WTC11 (cell line): Measurements from ENCODE around the gene NAA40. TPM values are rescaled to one million over a fixed set of nuclear protein-coding genes. Genes with fewer than 3 reads are reported as not detected.

Experiments used
- ATAC-seq: fragments of 200-7000 bp; cut with Tn5 transposase; 2 replicates; pipeline ENCODE4 v1.10.0; 2021; ENCODE audit warnings: mild to moderate bottlenecking, moderate library complexity
- CTCF ChIA-PET: fragments of 300-600 bp; sonication (Branson Sonifier 250); formaldehyde crosslinking; loops from one replicate; lab custom pipeline; 2021; ENCODE audit warnings: antibody characterized with exemption; lab: Charles Lee
- POLR2A ChIA-PET: fragments of 350-600 bp; sonication (Branson Sonifier 250); formaldehyde crosslinking; loops from one replicate; lab custom pipeline; 2021; ENCODE audit warnings: antibody characterized with exemption; lab: Charles Lee
- DNase-seq: peaks from one replicate; pipeline ENCODE4 v3.0.0; 2021; ENCODE audit warnings: low spot score
- H3K27ac Mint-ChIP-seq: 2 replicates; pipeline ENCODE4 v1.8.0; 2021; ENCODE audit warnings: mixed read lengths
- H3K27me3 Mint-ChIP-seq: 2 replicates; pipeline ENCODE4 v1.8.0; 2021; ENCODE audit warnings: low read depth, mild to moderate bottlenecking, moderate library complexity, mixed read lengths
- H3K36me3 Mint-ChIP-seq: 2 replicates; pipeline ENCODE4 v1.8.0; 2021; ENCODE audit warnings: mixed read lengths
- H3K4me1 Mint-ChIP-seq: 2 replicates; pipeline ENCODE4 v1.8.0; 2022; ENCODE audit warnings: mixed read lengths
- H3K4me3 Mint-ChIP-seq: 2 replicates; pipeline ENCODE4 v1.8.0; 2021; ENCODE audit warnings: mild to moderate bottlenecking, moderate library complexity, mixed read lengths
- H3K9me3 Mint-ChIP-seq: 2 replicates; pipeline ENCODE4 v1.8.0; 2021; ENCODE audit warnings: mixed read lengths
- E2F4 ChIP-seq: sonication (generic); formaldehyde crosslinking; IDR thresholded peaks from 2 replicates; pipeline ENCODE4 v1.8.1; 2022; ENCODE audit warnings: low read depth, mild to moderate bottlenecking, moderate library complexity, missing genetic modification reagents, borderline replicate concordance
- HMGXB4 ChIP-seq: sonication (generic); formaldehyde crosslinking; IDR thresholded peaks from 2 replicates; pipeline ENCODE4 v1.8.1; 2023; ENCODE audit warnings: mild to moderate bottlenecking, moderate library complexity, missing genetic modification reagents
- PRRX2 ChIP-seq: fragments of 250-450 bp; sonication (Bioruptor Pico); IDR thresholded peaks from 2 replicates; pipeline ENCODE4 v1.8.0; 2021; ENCODE audit warnings: mild to moderate bottlenecking
- SP1 ChIP-seq: sonication (generic); formaldehyde crosslinking; conservative IDR thresholded peaks from 2 replicates; pipeline ENCODE4 v1.8.1; 2022; ENCODE audit warnings: missing genetic modification reagents
- ZNF121 ChIP-seq: sonication (generic); formaldehyde crosslinking; IDR thresholded peaks from 2 replicates; pipeline ENCODE4 v1.8.0; 2023; ENCODE audit warnings: missing genetic modification reagents
- ZNF219 ChIP-seq: sonication (generic); formaldehyde crosslinking; IDR thresholded peaks from 2 replicates; pipeline ENCODE4 v1.8.0; 2023; ENCODE audit warnings: missing genetic modification reagents, mild to moderate bottlenecking, borderline replicate concordance
- ZNF263 ChIP-seq: sonication (generic); formaldehyde crosslinking; IDR thresholded peaks from 2 replicates; pipeline ENCODE4 v1.8.1; 2022; ENCODE audit warnings: low read depth, mild to moderate bottlenecking, moderate library complexity, missing genetic modification reagents
- ZNF423 ChIP-seq: fragments of 250-450 bp; sonication (Bioruptor Pico); IDR thresholded peaks from 2 replicates; pipeline ENCODE4 v2.1.2; 2022; ENCODE audit warnings: mild to moderate bottlenecking, moderate library complexity
- total RNA-seq: library from RNA; stranded (reverse); gene quantifications from 3 replicates; pipeline ENCODE4 v1.2.3, GENCODE V29; 2021
- TF ChIP-seq, protein P1 (sequence below): sonication (generic); formaldehyde crosslinking; IDR thresholded peaks from 2 replicates; pipeline ENCODE4 v1.8.0; 2023; ENCODE audit warnings: missing genetic modification reagents, mild to moderate bottlenecking, borderline replicate concordance
- TF ChIP-seq, protein P2 (sequence below): sonication (generic); formaldehyde crosslinking; IDR thresholded peaks from 2 replicates; pipeline ENCODE4 v1.8.0; 2022; ENCODE audit warnings: mild to moderate bottlenecking, missing genetic modification reagents
- TF ChIP-seq, protein P3 (sequence below): fragments of 250-450 bp; sonication (Bioruptor Pico); IDR thresholded peaks from 2 replicates; pipeline ENCODE4 v1.9.0; 2021; ENCODE audit warnings: mild to moderate bottlenecking
- TF ChIP-seq, protein P4 (sequence below): sonication (generic); formaldehyde crosslinking; IDR thresholded peaks from 2 replicates; pipeline ENCODE4 v1.8.0; 2022; ENCODE audit warnings: mild to moderate bottlenecking, missing genetic modification reagents

Gene NAA40
- total RNA-seq, 1 experiment from 2014 or later, result 31.8 TPM

DNA sequence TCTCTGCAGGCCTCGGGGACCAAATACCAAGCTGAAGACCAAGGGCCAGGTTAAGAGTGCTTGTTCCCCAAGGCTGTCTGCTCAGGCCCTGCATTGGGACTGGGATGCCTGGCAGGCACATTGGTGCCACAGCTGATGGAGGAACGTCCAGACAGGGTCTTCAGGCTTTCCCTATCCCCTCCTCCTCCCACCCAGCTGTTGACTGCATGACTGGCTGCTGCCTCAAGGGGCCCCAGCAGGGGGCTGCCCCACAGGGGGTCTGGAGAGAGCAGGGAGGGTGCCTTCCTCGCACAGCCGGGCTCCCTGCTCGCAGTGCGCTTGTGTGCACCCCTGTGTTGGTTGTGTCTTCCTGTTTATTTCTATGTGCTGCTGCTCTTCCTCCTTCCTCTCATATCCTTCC is 31.7 kb upstream of the NAA40 start:
- Mint-ChIP-seq H3K4me1 (peaks cover 49% of the 10 kb centered on the region), H3K27ac (peak overlapping the region; percentile 73; the same call in 1 of the 2 replicates), H3K4me3 (no peak overlapping the region), H3K36me3 (peaks cover 15% of the 10 kb centered on the region), H3K9me3 (no peaks in the 10 kb centered on the region), H3K27me3 (no peaks in the 10 kb centered on the region)
- ChIA-PET POLR2A (interaction anchor here (1.2 kb wide), 2 partner anchors 11 to 24 kb away, joined by 3 to 5 read pairs; no protein-coding TSS in a partner anchor), CTCF (interaction anchor here (0.6 to 2.8 kb wide), 31 partner anchors 9 to 242 kb away, joined by 3 to 47 read pairs (median 5); partner anchors contain the start of genes MARK2, NAA40, RCOR2 and ZFTA)
- DNase-seq (no peak), ATAC-seq (no peak)
- TF ChIP-seq ZNF423 (CRISPR knock-in tag), result peak; percentile 76; the same call in 1 of the 2 replicates
- no peak for TF ChIP-seq ZNF121 (CRISPR knock-in tag)

- no peaks in the 10 kb centered on the region for H3K9me3 Mint-ChIP-seq
- ChIA-PET CTCF (interaction anchor here (0.5 to 3.4 kb wide), 8 partner anchors 12 to 1980 kb away, joined by 3 to 47 read pairs (median 10); partner anchors contain the start of genes FIBP and MARK2), POLR2A (no interaction called here)
- H3K27ac Mint-ChIP-seq, result peak overlapping the region; percentile 68
- TF ChIP-seq HMGXB4 (CRISPR knock-in tag) (no peak), ZNF121 (CRISPR knock-in tag) (0 out of 2 replicates have a peak, but pooled peaks have one; percentile 35)
- peak; percentile 8 for ATAC-seq
- no peak overlapping the region for H3K4me3 Mint-ChIP-seq
- peaks cover 56% of the 10 kb centered on the region for H3K4me1 Mint-ChIP-seq
- peaks cover 19% of the 10 kb centered on the region for H3K36me3 Mint-ChIP-seq
- DNase-seq, result peak; percentile 62
- H3K27me3 Mint-ChIP-seq, result no peaks in the 10 kb centered on the region
These were observed 30.8 kb upstream of the NAA40 start for GRCh38 chr11:63907808-63908530.

DNA sequence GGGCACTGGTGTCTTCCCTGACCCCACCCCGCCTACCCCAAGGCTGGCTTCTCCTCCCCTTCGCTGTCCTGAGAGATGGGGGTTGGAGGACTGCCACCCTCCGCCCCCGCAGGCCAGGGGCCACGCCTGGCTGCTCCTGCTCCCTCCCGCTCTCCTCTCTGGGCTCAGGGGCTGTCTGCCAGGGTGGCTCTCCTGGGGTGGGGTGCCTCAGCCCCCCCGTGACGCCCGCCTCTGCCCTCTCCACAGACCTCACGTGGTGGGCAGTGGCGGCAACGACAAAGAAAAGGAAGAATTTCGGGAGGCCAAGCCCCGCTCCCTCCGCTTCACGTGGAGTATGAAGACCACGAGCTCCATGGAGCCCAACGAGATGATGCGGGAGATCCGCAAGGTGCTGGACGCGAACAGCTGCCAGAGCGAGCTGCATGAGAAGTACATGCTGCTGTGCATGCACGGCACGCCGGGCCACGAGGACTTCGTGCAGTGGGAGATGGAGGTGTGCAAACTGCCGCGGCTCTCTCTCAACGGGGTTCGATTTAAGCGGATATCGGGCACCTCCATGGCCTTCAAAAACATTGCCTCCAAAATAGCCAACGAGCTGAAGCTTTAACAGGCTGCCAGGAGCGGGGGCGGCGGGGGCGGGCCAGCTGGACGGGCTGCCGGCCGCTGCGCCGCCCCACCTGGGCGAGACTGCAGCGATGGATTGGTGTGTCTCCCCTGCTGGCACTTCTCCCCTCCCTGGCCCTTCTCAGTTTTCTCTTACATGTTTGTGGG is 30.0 kb upstream of the NAA40 start:
- peaks cover 14% of the 10 kb centered on the region for H3K36me3 Mint-ChIP-seq
- ChIA-PET POLR2A (interaction anchor here (0.6 to 1.6 kb wide), 5 partner anchors 10 to 227 kb away, joined by 3 to 9 read pairs (median 3); no protein-coding TSS in a partner anchor), CTCF (interaction anchor here (0.5 to 3.4 kb wide), 13 partner anchors 9 to 1979 kb away, joined by 3 to 48 read pairs (median 5); partner anchors contain the start of genes FIBP and MARK2)
- H3K27me3 Mint-ChIP-seq, result no peaks in the 10 kb centered on the region
- DNase-seq (no peak), ATAC-seq (no peak)
- H3K9me3 Mint-ChIP-seq, result no peaks in the 10 kb centered on the region
- 0 out of 2 replicates have a peak overlapping the region, but pooled peaks have one; percentile 8 for H3K4me3 Mint-ChIP-seq
- H3K27ac Mint-ChIP-seq, result peak overlapping the region; percentile 70
- H3K4me1 Mint-ChIP-seq, result peaks cover 59% of the 10 kb centered on the region
- TF ChIP-seq, protein P1, sequence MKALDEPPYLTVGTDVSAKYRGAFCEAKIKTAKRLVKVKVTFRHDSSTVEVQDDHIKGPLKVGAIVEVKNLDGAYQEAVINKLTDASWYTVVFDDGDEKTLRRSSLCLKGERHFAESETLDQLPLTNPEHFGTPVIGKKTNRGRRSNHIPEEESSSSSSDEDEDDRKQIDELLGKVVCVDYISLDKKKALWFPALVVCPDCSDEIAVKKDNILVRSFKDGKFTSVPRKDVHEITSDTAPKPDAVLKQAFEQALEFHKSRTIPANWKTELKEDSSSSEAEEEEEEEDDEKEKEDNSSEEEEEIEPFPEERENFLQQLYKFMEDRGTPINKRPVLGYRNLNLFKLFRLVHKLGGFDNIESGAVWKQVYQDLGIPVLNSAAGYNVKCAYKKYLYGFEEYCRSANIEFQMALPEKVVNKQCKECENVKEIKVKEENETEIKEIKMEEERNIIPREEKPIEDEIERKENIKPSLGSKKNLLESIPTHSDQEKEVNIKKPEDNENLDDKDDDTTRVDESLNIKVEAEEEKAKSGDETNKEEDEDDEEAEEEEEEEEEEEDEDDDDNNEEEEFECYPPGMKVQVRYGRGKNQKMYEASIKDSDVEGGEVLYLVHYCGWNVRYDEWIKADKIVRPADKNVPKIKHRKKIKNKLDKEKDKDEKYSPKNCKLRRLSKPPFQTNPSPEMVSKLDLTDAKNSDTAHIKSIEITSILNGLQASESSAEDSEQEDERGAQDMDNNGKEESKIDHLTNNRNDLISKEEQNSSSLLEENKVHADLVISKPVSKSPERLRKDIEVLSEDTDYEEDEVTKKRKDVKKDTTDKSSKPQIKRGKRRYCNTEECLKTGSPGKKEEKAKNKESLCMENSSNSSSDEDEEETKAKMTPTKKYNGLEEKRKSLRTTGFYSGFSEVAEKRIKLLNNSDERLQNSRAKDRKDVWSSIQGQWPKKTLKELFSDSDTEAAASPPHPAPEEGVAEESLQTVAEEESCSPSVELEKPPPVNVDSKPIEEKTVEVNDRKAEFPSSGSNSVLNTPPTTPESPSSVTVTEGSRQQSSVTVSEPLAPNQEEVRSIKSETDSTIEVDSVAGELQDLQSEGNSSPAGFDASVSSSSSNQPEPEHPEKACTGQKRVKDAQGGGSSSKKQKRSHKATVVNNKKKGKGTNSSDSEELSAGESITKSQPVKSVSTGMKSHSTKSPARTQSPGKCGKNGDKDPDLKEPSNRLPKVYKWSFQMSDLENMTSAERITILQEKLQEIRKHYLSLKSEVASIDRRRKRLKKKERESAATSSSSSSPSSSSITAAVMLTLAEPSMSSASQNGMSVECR (CRISPR knock-in tag), result no peak
- TF ChIP-seq E2F4 (CRISPR knock-in tag) (no peak), SP1 (CRISPR knock-in tag) (no peak), ZNF263 (no peak), PRRX2 (CRISPR knock-in tag) (no peak), ZNF219 (CRISPR knock-in tag) (no peak)
- TF ChIP-seq, protein P2, sequence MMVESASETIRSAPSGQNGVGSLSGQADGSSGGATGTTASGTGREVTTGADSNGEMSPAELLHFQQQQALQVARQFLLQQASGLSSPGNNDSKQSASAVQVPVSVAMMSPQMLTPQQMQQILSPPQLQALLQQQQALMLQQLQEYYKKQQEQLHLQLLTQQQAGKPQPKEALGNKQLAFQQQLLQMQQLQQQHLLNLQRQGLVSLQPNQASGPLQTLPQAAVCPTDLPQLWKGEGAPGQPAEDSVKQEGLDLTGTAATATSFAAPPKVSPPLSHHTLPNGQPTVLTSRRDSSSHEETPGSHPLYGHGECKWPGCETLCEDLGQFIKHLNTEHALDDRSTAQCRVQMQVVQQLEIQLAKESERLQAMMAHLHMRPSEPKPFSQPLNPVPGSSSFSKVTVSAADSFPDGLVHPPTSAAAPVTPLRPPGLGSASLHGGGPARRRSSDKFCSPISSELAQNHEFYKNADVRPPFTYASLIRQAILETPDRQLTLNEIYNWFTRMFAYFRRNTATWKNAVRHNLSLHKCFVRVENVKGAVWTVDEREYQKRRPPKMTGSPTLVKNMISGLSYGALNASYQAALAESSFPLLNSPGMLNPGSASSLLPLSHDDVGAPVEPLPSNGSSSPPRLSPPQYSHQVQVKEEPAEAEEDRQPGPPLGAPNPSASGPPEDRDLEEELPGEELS (CRISPR knock-in tag), result no peak
- TF ChIP-seq, protein P3, sequence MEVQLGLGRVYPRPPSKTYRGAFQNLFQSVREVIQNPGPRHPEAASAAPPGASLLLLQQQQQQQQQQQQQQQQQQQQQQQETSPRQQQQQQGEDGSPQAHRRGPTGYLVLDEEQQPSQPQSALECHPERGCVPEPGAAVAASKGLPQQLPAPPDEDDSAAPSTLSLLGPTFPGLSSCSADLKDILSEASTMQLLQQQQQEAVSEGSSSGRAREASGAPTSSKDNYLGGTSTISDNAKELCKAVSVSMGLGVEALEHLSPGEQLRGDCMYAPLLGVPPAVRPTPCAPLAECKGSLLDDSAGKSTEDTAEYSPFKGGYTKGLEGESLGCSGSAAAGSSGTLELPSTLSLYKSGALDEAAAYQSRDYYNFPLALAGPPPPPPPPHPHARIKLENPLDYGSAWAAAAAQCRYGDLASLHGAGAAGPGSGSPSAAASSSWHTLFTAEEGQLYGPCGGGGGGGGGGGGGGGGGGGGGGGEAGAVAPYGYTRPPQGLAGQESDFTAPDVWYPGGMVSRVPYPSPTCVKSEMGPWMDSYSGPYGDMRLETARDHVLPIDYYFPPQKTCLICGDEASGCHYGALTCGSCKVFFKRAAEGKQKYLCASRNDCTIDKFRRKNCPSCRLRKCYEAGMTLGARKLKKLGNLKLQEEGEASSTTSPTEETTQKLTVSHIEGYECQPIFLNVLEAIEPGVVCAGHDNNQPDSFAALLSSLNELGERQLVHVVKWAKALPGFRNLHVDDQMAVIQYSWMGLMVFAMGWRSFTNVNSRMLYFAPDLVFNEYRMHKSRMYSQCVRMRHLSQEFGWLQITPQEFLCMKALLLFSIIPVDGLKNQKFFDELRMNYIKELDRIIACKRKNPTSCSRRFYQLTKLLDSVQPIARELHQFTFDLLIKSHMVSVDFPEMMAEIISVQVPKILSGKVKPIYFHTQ, result no peak
- TF ChIP-seq, protein P4, sequence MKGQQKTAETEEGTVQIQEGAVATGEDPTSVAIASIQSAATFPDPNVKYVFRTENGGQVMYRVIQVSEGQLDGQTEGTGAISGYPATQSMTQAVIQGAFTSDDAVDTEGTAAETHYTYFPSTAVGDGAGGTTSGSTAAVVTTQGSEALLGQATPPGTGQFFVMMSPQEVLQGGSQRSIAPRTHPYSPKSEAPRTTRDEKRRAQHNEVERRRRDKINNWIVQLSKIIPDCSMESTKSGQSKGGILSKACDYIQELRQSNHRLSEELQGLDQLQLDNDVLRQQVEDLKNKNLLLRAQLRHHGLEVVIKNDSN (CRISPR knock-in tag), result no peak
